Neutrophil (primary cell): ENCODE measurements around the gene EXOSC3.
"Not testable (repeated sequence)": the region's sequence is repeated elsewhere in the genome, so short reads cannot be mapped to it uniquely, and the experiment has no call there.

Experiments
- H3K27ac ChIP-seq: fragments of 200-600 bp; sonication (generic); 2 replicates; pipeline ENCODE4 v1.5.1; 2016; ENCODE audit warnings: mild to moderate bottlenecking, moderate library complexity
- H3K27me3 ChIP-seq: fragments of 200-600 bp; sonication (generic); 2 replicates; pipeline ENCODE4 v1.6.0; 2016; ENCODE audit warnings: mild to moderate bottlenecking
- H3K36me3 ChIP-seq: fragments of 200-600 bp; sonication (generic); 2 replicates; pipeline ENCODE4 v1.5.1; 2017
- H3K4me1 ChIP-seq, 2 experiments: fragments of 200-600 bp in 1 of 2; sonication (generic) in 1 of 2; 1 replicate in 1 of 2; 2 replicates in 1 of 2; pipeline versions ENCODE4 v1.5.1 to v1.6.1; 2013 to 2016; ENCODE audit warnings: low read depth in 1 of 2, low read length in 1 of 2, mild to moderate bottlenecking in 1 of 2, moderate library complexity in 1 of 2; ENCODE audit not compliant: control insufficient read depth in 1 of 2, insufficient read depth in 1 of 2
- H3K4me3 ChIP-seq, 2 experiments: fragments of 200-600 bp in 1 of 2; sonication (generic) in 1 of 2; 1 replicate in 1 of 2; 2 replicates in 1 of 2; pipeline ENCODE4 v1.5.1; 2013 to 2016; ENCODE audit warnings: low read depth in 1 of 2, low read length in 1 of 2, mild to moderate bottlenecking in 1 of 2, moderate library complexity in 1 of 2
- H3K9me3 ChIP-seq: fragments of 200-600 bp; sonication (generic); 2 replicates; pipeline ENCODE4 v1.5.1; 2016
- CTCF ChIP-seq: fragments of 200-600 bp; sonication (generic); IDR thresholded peaks from 2 replicates; pipeline ENCODE4 v1.5.1; 2016; ENCODE audit warnings: antibody characterized with exemption

The EXOSC3 gene

GRCh38 chr9:37784616-37785483, at the start of gene EXOSC3:
EXOSC3 (minus strand) TSS chr9:37785064; CDS start chr9:37785044, 20 bp downstream.
- Histone ChIP-seq H3K4me3 (peak within 1 kb of the TSS; percentile 63 to 89), H3K27ac (peak within 1 kb of the TSS; percentile 90), H3K27me3 (no peaks in the 10 kb centered on the region), H3K9me3 (no peaks in the 10 kb centered on the region), H3K4me1 (peaks cover 66 to 81% of the 10 kb centered on the region in 2 experiments), H3K36me3 (peaks cover 39% of the 10 kb centered on the region)
- peak; percentile 17 for TF ChIP-seq CTCF

- Histone ChIP-seq H3K4me3 (no peak overlapping the region), H3K27ac (no peak overlapping the region), H3K9me3 (no peaks in the 10 kb centered on the region), H3K36me3 (peaks cover 41% of the 10 kb centered on the region), H3K4me1 (no peaks in the 10 kb centered on the region), H3K27me3 (no peaks in the 10 kb centered on the region)
- no peak for TF ChIP-seq CTCF
Measured at GRCh38 chr9:37827483-37828165, 42.8 kb upstream of the EXOSC3 start.

- H3K36me3 ChIP-seq, result peaks cover 52% of the 10 kb centered on the region
- H3K4me3 ChIP-seq, H3K27me3 ChIP-seq, H3K27ac ChIP-seq, H3K9me3 ChIP-seq, H3K4me1 ChIP-seq: not testable (repeated sequence)
Measured at GRCh38 chr9:37825174-37825573, 40.3 kb upstream of the EXOSC3 start.

GRCh38 chr9:37820142-37820541, 35.3 kb upstream of the EXOSC3 start:
- H3K4me1 ChIP-seq, result peaks cover 0 to 6% of the 10 kb centered on the region in 2 experiments
- H3K27me3 ChIP-seq, result no peaks in the 10 kb centered on the region
- H3K36me3 ChIP-seq, result peaks cover 33% of the 10 kb centered on the region
- H3K4me3 ChIP-seq, result no peak overlapping the region
- no peak for TF ChIP-seq CTCF
- H3K9me3 ChIP-seq, result no peaks in the 10 kb centered on the region
- no peak overlapping the region for H3K27ac ChIP-seq

DNA sequence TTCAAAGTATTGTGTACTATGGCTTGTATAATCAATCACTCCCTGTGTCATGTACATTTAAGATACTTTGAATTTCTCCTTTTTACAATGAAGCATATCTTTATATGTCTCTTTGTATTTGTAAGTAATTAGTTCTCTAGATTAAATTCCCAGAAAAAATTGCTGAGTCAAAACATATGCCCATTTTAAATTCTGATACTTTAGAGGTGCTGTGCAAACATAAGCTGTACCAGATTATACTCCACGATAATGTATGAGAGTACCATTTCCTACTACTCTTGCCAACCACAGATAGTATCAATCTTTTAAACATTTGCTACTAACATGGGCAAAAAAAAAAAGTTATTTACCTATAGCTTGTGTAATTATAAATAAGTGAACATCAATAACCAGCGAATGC, 34.0 kb upstream of the EXOSC3 start:
- Histone ChIP-seq H3K27me3 (no peaks in the 10 kb centered on the region), H3K4me3 (no peak overlapping the region), H3K36me3 (peaks cover 27% of the 10 kb centered on the region), H3K4me1 (peaks cover 0 to 6% of the 10 kb centered on the region in 2 experiments), H3K27ac (peak overlapping the region; percentile 42), H3K9me3 (no peaks in the 10 kb centered on the region)
- TF ChIP-seq CTCF, result no peak
